GM19463 (cell line): ENCODE measurements around the gene CFAP46.

ENCODE experiments used
- ATAC-seq: cut with Tn5 transposase; IDR thresholded peaks from one replicate; pipeline ENCODE4 v1.9.1; 2021; ENCODE audit warnings: mild to moderate bottlenecking, moderate library complexity; ENCODE audit not compliant: unreplicated experiment

Gene CFAP46

GRCh38 chr10:132980426-132981172 lies 38.2 kb upstream of the CFAP46 start:
- no peak for ATAC-seq

GRCh38 chr10:132979491-132980425 lies 37.4 kb upstream of the CFAP46 start:
- ATAC-seq: no peak

- ATAC-seq: no peak
Measured at GRCh38 chr10:132978542-132978941, 36.2 kb upstream of the CFAP46 start.

- ATAC-seq: no peak
Measured at GRCh38 chr10:132977807-132978206, 35.4 kb upstream of the CFAP46 start.

GRCh38 chr10:132977076-132977475 lies 34.7 kb upstream of the CFAP46 start:
- ATAC-seq: no peak

- ATAC-seq: no peak
Measured at GRCh38 chr10:132975831-132976682, 33.7 kb upstream of the CFAP46 start.

- no peak for ATAC-seq
Measured at GRCh38 chr10:132974886-132975830, 32.8 kb upstream of the CFAP46 start.

GRCh38 chr10:132974249-132974796 lies 32.0 kb upstream of the CFAP46 start:
- ATAC-seq: no peak

- no peak for ATAC-seq
Measured at GRCh38 chr10:132973903-132974241, 31.5 kb upstream of the CFAP46 start.

- ATAC-seq: no peak
Measured at GRCh38 chr10:132972986-132973902, 30.9 kb upstream of the CFAP46 start.

- no peak for ATAC-seq
Measured at GRCh38 chr10:132972149-132972985, 30.0 kb upstream of the CFAP46 start.

- ATAC-seq: no peak
Measured at GRCh38 chr10:132971448-132972148, 29.2 kb upstream of the CFAP46 start.

- ATAC-seq: no peak
Measured at GRCh38 chr10:132970641-132971438, 28.5 kb upstream of the CFAP46 start.

GRCh38 chr10:132967540-132967939 lies 25.2 kb upstream of the CFAP46 start:
- ATAC-seq: no peak

- no peak for ATAC-seq
Measured at GRCh38 chr10:132965411-132966057, 23.2 kb upstream of the CFAP46 start.
